HepG2 (cell line): ENCODE results near the gene NWD2. TPM values are rescaled to one million over a fixed set of nuclear protein-coding genes. Genes with fewer than 3 reads are reported as not detected.
A peak's percentile ranks its signal among the peaks of the same experiment; 100 is the strongest.

ENCODE experiments used
- MBD4 ChIP-seq: IDR thresholded peaks from 2 replicates; pipeline ENCODE4 v1.6.1; 2012; ENCODE audit warnings: low read length, inconsistent platforms, borderline replicate concordance
- ZMYM4 ChIP-seq: sonication (generic); formaldehyde crosslinking; IDR thresholded peaks from 2 replicates; pipeline ENCODE4 v1.8.1; 2023; ENCODE audit warnings: mild to moderate bottlenecking, missing genetic modification reagents
- ZNF224 ChIP-seq: sonication (generic); formaldehyde crosslinking; IDR thresholded peaks from 2 replicates; pipeline ENCODE4 v1.5.0; 2020; ENCODE audit warnings: mild to moderate bottlenecking, missing genetic modification reagents
- ZNF230 ChIP-seq: sonication (generic); formaldehyde crosslinking; IDR thresholded peaks from 2 replicates; pipeline ENCODE4 v1.4.0; 2020; ENCODE audit warnings: mild to moderate bottlenecking, missing genetic modification reagents
- ZNF460 ChIP-seq: sonication (generic); formaldehyde crosslinking; IDR thresholded peaks from 2 replicates; pipeline ENCODE4 v1.5.1; 2020; ENCODE audit warnings: missing genetic modification reagents, mild to moderate bottlenecking, borderline replicate concordance
- ZNF777 ChIP-seq: sonication (generic); formaldehyde crosslinking; IDR thresholded peaks from 2 replicates; pipeline ENCODE4 v1.4.0; 2020; ENCODE audit warnings: missing genetic modification reagents
- polyA plus RNA-seq, 8 experiments: library from polyadenylated mRNA; depleted of rRNA in 3 of 8; stranded (reverse) in 7 of 8; unstranded in 1 of 8; fragments of >200 nt; fragmentation: Illumina TruSeq in 4 of 8; extraction: Trizol in 4 of 8; gene quantifications; 2 replicates each; pipeline versions ENCODE4 v1.2.1 to v1.2.3, GENCODE V29; 2011 to 2016; ENCODE audit warnings: low read depth in 4 of 8, missing spikeins in 1 of 8, mixed read lengths in 1 of 8; ENCODE audit not compliant: insufficient read depth in 1 of 8
- total RNA-seq, 5 experiments: library from RNA; depleted of rRNA; stranded (reverse); fragments of >200 nt; fragmentation: Illumina TruSeq; extraction: Trizol; gene quantifications; 2 replicates each; pipeline ENCODE4 v1.2.3, GENCODE V29; 2016; ENCODE audit warnings: low read depth in 1 of 5
- TF ChIP-seq, protein P1 (sequence below): sonication (generic); formaldehyde crosslinking; IDR thresholded peaks from 2 replicates; pipeline ENCODE4 v1.4.0; 2020; ENCODE audit warnings: missing genetic modification reagents
- TF ChIP-seq, protein P2 (sequence below): sonication (generic); formaldehyde crosslinking; IDR thresholded peaks from 2 replicates; pipeline ENCODE4 v1.8.1; 2023; ENCODE audit warnings: mild to moderate bottlenecking, missing genetic modification reagents, borderline replicate concordance
- TF ChIP-seq, protein P3 (sequence below), 2 experiments: sonication (generic) in 1 of 2; formaldehyde crosslinking in 1 of 2; IDR thresholded peaks; 2 replicates each; pipeline versions ENCODE4 v1.4.0 to v1.6.1; 2016 to 2020; ENCODE audit warnings: borderline replicate concordance in 1 of 2, low read depth in 1 of 2, mild to moderate bottlenecking in 1 of 2, missing genetic modification reagents in 1 of 2
- TF ChIP-seq, protein P4 (sequence below): sonication (generic); formaldehyde crosslinking; conservative IDR thresholded peaks from 2 replicates; pipeline ENCODE4 v1.4.0; 2020; ENCODE audit warnings: mild to moderate bottlenecking, missing genetic modification reagents, moderate library complexity
- TF ChIP-seq, protein P5 (sequence below): IDR thresholded peaks from 2 replicates; pipeline ENCODE4 v1.6.1; 2016; ENCODE audit warnings: low read depth, borderline replicate concordance

The NWD2 gene
- total and polyA plus RNA-seq, 2 of the 13 experiments (the other 11 are each of a cell fraction or from before 2014, with no cell fraction given) = not detected

DNA sequence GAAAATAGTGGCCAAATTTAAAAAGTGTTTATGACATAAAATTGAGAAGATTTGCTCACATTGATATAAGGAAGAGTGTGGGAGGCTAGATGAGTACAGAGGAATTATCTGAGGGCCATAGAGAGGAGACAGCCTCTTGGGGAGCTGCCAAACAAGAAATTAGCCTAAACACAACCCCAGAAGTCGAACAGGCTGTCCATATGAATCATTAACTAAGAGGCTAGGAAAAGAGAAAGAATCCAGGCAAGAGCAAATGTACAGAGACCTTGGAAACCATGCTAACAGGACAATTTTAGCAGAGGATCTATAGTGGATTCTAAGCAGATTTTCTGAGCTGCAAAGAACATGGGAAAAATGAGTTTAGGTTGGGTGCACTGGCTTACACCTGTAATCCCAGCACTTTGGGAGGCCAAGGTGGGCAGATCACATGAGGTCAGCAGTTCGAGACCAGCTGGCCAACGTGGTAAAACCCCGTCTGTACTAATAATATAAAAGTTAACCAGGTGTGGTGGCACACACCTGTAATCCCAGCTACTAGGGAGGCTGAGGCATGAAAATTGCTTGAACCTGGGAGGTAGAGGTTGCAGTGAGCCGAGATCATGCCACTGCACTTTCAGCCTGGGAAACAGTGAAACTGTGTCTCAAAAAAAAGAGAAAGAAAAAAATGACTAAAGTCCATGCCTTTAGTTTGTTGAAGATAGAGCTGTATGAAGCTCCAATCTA lies 76.1 kb downstream of the NWD2 start (continued):
- TF ChIP-seq, protein P1, sequence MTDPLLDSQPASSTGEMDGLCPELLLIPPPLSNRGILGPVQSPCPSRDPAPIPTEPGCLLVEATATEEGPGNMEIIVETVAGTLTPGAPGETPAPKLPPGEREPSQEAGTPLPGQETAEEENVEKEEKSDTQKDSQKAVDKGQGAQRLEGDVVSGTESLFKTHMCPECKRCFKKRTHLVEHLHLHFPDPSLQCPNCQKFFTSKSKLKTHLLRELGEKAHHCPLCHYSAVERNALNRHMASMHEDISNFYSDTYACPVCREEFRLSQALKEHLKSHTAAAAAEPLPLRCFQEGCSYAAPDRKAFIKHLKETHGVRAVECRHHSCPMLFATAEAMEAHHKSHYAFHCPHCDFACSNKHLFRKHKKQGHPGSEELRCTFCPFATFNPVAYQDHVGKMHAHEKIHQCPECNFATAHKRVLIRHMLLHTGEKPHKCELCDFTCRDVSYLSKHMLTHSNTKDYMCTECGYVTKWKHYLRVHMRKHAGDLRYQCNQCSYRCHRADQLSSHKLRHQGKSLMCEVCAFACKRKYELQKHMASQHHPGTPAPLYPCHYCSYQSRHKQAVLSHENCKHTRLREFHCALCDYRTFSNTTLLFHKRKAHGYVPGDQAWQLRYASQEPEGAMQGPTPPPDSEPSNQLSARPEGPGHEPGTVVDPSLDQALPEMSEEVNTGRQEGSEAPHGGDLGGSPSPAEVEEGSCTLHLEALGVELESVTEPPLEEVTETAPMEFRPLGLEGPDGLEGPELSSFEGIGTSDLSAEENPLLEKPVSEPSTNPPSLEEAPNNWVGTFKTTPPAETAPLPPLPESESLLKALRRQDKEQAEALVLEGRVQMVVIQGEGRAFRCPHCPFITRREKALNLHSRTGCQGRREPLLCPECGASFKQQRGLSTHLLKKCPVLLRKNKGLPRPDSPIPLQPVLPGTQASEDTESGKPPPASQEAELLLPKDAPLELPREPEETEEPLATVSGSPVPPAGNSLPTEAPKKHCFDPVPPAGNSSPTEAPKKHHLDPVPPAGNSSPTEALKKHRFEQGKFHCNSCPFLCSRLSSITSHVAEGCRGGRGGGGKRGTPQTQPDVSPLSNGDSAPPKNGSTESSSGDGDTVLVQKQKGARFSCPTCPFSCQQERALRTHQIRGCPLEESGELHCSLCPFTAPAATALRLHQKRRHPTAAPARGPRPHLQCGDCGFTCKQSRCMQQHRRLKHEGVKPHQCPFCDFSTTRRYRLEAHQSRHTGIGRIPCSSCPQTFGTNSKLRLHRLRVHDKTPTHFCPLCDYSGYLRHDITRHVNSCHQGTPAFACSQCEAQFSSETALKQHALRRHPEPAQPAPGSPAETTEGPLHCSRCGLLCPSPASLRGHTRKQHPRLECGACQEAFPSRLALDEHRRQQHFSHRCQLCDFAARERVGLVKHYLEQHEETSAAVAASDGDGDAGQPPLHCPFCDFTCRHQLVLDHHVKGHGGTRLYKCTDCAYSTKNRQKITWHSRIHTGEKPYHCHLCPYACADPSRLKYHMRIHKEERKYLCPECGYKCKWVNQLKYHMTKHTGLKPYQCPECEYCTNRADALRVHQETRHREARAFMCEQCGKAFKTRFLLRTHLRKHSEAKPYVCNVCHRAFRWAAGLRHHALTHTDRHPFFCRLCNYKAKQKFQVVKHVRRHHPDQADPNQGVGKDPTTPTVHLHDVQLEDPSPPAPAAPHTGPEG (CRISPR knock-in tag) = no peak
- TF ChIP-seq, protein P2, sequence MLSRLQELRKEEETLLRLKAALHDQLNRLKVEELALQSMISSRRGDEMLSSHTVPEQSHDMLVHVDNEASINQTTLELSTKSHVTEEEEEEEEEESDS (CRISPR knock-in tag) = no peak
- TF ChIP-seq, protein P3, sequence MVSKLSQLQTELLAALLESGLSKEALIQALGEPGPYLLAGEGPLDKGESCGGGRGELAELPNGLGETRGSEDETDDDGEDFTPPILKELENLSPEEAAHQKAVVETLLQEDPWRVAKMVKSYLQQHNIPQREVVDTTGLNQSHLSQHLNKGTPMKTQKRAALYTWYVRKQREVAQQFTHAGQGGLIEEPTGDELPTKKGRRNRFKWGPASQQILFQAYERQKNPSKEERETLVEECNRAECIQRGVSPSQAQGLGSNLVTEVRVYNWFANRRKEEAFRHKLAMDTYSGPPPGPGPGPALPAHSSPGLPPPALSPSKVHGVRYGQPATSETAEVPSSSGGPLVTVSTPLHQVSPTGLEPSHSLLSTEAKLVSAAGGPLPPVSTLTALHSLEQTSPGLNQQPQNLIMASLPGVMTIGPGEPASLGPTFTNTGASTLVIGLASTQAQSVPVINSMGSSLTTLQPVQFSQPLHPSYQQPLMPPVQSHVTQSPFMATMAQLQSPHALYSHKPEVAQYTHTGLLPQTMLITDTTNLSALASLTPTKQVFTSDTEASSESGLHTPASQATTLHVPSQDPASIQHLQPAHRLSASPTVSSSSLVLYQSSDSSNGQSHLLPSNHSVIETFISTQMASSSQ (IDR thresholded peaks at IDR 0.05; ENCODE audit: low read depth) = peak; percentile 30; the same call in 1 of the 2 replicates
- TF ChIP-seq, protein P3 (CRISPR knock-in tag; IDR thresholded peaks at IDR 0.05; ENCODE audit: borderline replicate concordance) = peak; percentile 71; the same call in 1 of the 2 replicates
- TF ChIP-seq ZNF230 = no peak
- peak; percentile 91 for TF ChIP-seq ZNF460 (CRISPR knock-in tag)
- TF ChIP-seq MBD4 = no peak
- peak; percentile 42; the same call in 1 of the 2 replicates for TF ChIP-seq ZMYM4 (CRISPR knock-in tag)
- no peak for TF ChIP-seq ZNF777
- TF ChIP-seq, protein P4, sequence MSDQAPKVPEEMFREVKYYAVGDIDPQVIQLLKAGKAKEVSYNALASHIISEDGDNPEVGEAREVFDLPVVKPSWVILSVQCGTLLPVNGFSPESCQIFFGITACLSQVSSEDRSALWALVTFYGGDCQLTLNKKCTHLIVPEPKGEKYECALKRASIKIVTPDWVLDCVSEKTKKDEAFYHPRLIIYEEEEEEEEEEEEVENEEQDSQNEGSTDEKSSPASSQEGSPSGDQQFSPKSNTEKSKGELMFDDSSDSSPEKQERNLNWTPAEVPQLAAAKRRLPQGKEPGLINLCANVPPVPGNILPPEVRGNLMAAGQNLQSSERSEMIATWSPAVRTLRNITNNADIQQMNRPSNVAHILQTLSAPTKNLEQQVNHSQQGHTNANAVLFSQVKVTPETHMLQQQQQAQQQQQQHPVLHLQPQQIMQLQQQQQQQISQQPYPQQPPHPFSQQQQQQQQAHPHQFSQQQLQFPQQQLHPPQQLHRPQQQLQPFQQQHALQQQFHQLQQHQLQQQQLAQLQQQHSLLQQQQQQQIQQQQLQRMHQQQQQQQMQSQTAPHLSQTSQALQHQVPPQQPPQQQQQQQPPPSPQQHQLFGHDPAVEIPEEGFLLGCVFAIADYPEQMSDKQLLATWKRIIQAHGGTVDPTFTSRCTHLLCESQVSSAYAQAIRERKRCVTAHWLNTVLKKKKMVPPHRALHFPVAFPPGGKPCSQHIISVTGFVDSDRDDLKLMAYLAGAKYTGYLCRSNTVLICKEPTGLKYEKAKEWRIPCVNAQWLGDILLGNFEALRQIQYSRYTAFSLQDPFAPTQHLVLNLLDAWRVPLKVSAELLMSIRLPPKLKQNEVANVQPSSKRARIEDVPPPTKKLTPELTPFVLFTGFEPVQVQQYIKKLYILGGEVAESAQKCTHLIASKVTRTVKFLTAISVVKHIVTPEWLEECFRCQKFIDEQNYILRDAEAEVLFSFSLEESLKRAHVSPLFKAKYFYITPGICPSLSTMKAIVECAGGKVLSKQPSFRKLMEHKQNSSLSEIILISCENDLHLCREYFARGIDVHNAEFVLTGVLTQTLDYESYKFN (CRISPR knock-in tag) = peak; percentile 53
- TF ChIP-seq ZNF224 (CRISPR knock-in tag) = no peak
- TF ChIP-seq, protein P5, sequence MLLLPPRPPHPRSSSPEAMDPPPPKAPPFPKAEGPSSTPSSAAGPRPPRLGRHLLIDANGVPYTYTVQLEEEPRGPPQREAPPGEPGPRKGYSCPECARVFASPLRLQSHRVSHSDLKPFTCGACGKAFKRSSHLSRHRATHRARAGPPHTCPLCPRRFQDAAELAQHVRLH (CRISPR knock-in tag) = no peak
